ENCODE results near the gene SEC14L6.

DNA sequence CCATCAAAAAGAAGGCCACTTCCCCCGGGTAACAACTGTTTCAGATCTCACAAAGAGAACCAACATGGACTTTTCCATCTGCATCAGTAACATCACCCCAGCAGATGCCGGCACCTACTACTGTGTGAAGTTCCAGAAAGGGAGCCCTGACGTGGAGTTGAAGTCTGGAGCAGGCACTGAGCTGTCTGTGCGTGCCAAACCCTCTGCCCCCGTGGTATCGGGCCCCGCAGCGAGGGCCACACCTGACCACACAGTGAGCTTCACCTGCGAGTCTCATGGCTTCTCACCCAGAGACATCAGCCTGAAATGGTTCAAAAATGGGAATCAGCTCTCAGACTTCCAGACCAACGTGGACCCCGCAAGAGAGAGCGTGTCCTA lies 3.7 kb downstream of the SEC14L6 start:
- TF ChIP-seq, protein P1, sequence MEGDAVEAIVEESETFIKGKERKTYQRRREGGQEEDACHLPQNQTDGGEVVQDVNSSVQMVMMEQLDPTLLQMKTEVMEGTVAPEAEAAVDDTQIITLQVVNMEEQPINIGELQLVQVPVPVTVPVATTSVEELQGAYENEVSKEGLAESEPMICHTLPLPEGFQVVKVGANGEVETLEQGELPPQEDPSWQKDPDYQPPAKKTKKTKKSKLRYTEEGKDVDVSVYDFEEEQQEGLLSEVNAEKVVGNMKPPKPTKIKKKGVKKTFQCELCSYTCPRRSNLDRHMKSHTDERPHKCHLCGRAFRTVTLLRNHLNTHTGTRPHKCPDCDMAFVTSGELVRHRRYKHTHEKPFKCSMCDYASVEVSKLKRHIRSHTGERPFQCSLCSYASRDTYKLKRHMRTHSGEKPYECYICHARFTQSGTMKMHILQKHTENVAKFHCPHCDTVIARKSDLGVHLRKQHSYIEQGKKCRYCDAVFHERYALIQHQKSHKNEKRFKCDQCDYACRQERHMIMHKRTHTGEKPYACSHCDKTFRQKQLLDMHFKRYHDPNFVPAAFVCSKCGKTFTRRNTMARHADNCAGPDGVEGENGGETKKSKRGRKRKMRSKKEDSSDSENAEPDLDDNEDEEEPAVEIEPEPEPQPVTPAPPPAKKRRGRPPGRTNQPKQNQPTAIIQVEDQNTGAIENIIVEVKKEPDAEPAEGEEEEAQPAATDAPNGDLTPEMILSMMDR (IDR thresholded peaks at IDR 0.05) = no peak
- no peak for TF ChIP-seq POLR2AphosphoS5 (IDR thresholded peaks at IDR 0.05; ENCODE audit: insufficient read depth in 1 of 2, low read depth in 1 of 2)
- TF ChIP-seq POLR2A (IDR thresholded peaks at IDR 0.05) = no peak
